ENCODE measurements around the gene CAPZA2.
"Not testable (repeated sequence)": the region's sequence is repeated elsewhere in the genome, so short reads cannot be mapped to it uniquely, and the experiment has no call there.

The CAPZA2 gene

DNA sequence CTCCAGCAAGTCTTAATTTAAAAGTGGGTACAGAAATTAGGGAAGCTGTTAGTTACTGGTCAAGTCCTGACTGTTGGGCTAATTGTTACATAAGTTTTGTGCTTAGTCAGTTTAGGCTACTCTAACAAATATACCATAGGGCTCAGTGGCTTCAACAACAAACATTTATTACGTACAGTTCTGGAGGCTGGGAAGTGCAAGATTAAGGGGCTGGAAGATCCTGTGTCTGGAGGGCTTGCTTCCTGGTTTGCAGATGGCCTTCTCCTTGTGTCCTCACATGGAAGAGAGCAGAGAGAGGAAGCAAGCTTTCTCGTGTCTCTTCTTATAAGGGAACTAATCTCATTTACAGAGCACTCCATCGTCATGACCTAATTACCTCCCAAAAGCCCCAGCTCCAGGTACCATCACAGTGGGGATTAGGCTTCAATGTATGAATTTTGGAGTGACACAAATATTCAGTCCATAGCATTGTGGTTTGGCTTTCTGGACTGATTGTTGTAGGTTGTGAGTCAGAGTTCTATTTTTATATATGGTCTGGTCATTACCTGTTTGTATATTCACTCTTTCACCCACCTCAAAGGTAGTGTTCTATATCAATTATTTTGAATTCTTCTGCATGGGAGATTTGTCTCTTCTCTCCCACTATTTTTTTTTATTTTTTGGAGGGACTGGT lies 108.0 kb downstream of the CAPZA2 start:
- H3K4me2 ChIP-seq (ENCODE audit: insufficient read depth, low read length), result no peak overlapping the region
- no peaks in the 10 kb centered on the region for H3K36me3 ChIP-seq (ENCODE audit: insufficient read depth, low read length)
- ATAC-seq (ENCODE audit: insufficient read depth, low read depth) (no peak), DNase-seq (no peak)
- H3K4me3 ChIP-seq (ENCODE audit: low read depth in 1 of 2, low read length in 2 of 2), result no peak overlapping the region
- no peaks in the 10 kb centered on the region for H3K9me3 ChIP-seq (ENCODE audit: insufficient read depth, low read length, severe bottlenecking)
- no peaks in the 10 kb centered on the region for H3K4me1 ChIP-seq (ENCODE audit: insufficient read depth, low read length)
- no peak overlapping the region for H2AFZ ChIP-seq (ENCODE audit: low read depth, low read length)
- H3K27me3 ChIP-seq (ENCODE audit: insufficient read depth, low read length, poor library complexity), result peaks cover 3% of the 10 kb centered on the region
- H4K20me1 ChIP-seq (ENCODE audit: insufficient read depth, low read length), result no peaks in the 10 kb centered on the region
- TF ChIP-seq, protein P1, sequence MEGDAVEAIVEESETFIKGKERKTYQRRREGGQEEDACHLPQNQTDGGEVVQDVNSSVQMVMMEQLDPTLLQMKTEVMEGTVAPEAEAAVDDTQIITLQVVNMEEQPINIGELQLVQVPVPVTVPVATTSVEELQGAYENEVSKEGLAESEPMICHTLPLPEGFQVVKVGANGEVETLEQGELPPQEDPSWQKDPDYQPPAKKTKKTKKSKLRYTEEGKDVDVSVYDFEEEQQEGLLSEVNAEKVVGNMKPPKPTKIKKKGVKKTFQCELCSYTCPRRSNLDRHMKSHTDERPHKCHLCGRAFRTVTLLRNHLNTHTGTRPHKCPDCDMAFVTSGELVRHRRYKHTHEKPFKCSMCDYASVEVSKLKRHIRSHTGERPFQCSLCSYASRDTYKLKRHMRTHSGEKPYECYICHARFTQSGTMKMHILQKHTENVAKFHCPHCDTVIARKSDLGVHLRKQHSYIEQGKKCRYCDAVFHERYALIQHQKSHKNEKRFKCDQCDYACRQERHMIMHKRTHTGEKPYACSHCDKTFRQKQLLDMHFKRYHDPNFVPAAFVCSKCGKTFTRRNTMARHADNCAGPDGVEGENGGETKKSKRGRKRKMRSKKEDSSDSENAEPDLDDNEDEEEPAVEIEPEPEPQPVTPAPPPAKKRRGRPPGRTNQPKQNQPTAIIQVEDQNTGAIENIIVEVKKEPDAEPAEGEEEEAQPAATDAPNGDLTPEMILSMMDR (IDR thresholded peaks at IDR 0.05; ENCODE audit: borderline replicate concordance, extremely low read depth, low read length, poor library complexity, severe bottlenecking), result no peak
- TF ChIP-seq EZH2 (IDR thresholded peaks at IDR 0.05; ENCODE audit: borderline replicate concordance, low read depth, low read length, severe bottlenecking), result no peak
- H3K27ac ChIP-seq (ENCODE audit: low read length), result no peak overlapping the region
- no peaks in the 10 kb centered on the region for H3K79me2 ChIP-seq (ENCODE audit: insufficient read depth, low read length)
- H3K9ac ChIP-seq (ENCODE audit: low read depth, low read length), result no peak overlapping the region

DNA sequence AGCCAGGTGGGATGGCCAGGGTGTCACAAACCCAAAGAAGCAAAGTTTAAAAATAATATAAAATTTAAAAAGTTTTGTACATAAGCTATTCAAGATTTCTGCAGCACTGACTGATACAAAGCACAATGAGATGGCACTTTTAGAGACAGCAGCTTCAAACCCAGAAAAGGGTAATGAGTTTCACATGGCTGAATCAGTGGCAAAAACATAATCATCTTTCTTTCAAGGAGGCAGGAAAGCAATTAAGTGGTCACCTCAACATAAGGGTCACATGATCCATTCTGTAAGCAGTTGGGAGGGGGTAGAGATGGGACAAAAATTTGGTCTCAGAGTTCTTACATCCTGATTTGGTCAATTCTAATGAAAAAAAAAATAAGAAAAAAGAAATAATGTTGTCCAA lies 108.8 kb downstream of the CAPZA2 start:
- not testable (repeated sequence) for H3K4me3 ChIP-seq (ENCODE audit: low read depth in 1 of 2, low read length in 2 of 2); H3K27ac ChIP-seq (ENCODE audit: low read length); H3K9ac ChIP-seq (ENCODE audit: low read depth, low read length); H3K4me2 ChIP-seq (ENCODE audit: insufficient read depth, low read length); H3K79me2 ChIP-seq (ENCODE audit: insufficient read depth, low read length); H4K20me1 ChIP-seq (ENCODE audit: insufficient read depth, low read length); H2AFZ ChIP-seq (ENCODE audit: low read depth, low read length); ATAC-seq (ENCODE audit: insufficient read depth, low read depth); H3K27me3 ChIP-seq (ENCODE audit: insufficient read depth, low read length, poor library complexity); H3K4me1 ChIP-seq (ENCODE audit: insufficient read depth, low read length); H3K9me3 ChIP-seq (ENCODE audit: insufficient read depth, low read length, severe bottlenecking); DNase-seq; H3K36me3 ChIP-seq (ENCODE audit: insufficient read depth, low read length)

Data from DND-41 (cell line).